PC-3 (cell line): ENCODE results near the gene USP14. TPM values are rescaled to one million over a fixed set of nuclear protein-coding genes. Genes with fewer than 3 reads are reported as not detected.

Source experiments
- ATAC-seq: fragments of 200-7000 bp; cut with Tn5 transposase; 2 replicates; pipeline ENCODE4 v1.9.1; 2020; ENCODE audit warnings: mild to moderate bottlenecking, moderate library complexity
- BruUV-seq: library from RNA; stranded (reverse); fragments of 400-500 nt; replicated peaks from 2 replicates; lab custom pipeline; 2021; lab: Mats Ljungman, UMichigan
- CTCF ChIA-PET: fragments of 300-600 bp; sonication (Branson Sonifier 250); formaldehyde crosslinking; loops from one replicate; lab custom pipeline; 2022; ENCODE audit warnings: antibody characterized with exemption; lab: Charles Lee
- POLR2A ChIA-PET: fragments of 300-600 bp; sonication (Branson Sonifier 250); formaldehyde crosslinking; loops from one replicate; lab custom pipeline; 2022; ENCODE audit warnings: antibody characterized with exemption; ENCODE audit not compliant: unreplicated experiment; lab: Charles Lee
- DNase-seq: peaks from one replicate; pipeline ENCODE4 v3.0.0-alpha.2; 2015
- H2AFZ ChIP-seq: fragments of 300-600 bp; sonication (generic); 2 replicates; pipeline ENCODE4 v1.6.0; 2016; ENCODE audit warnings: antibody characterized with exemption, low read length
- H3F3A ChIP-seq: fragments of 300-600 bp; sonication (generic); one replicate; pipeline ENCODE4 v1.6.0; 2017; ENCODE audit warnings: antibody characterized with exemption, low read length, control low read depth, mild to moderate bottlenecking; ENCODE audit not compliant: unreplicated experiment
- H3K27ac ChIP-seq: fragments of 300-600 bp; sonication (generic); 2 replicates; pipeline ENCODE4 v1.5.1; 2016; ENCODE audit warnings: mild to moderate bottlenecking, low read length
- H3K27me3 ChIP-seq: fragments of 300-600 bp; sonication (generic); 2 replicates; pipeline ENCODE4 v1.6.1; 2016; ENCODE audit warnings: low read length, mixed read lengths
- H3K36me3 ChIP-seq: fragments of 300-600 bp; sonication (generic); 2 replicates; pipeline ENCODE4 v1.6.1; 2016; ENCODE audit warnings: low read depth, mixed run types, low read length, mixed read lengths
- H3K4me1 ChIP-seq: fragments of 300-600 bp; sonication (generic); 2 replicates; pipeline ENCODE4 v1.5.1; 2016; ENCODE audit warnings: low read length; ENCODE audit not compliant: insufficient read depth
- H3K4me2 ChIP-seq: fragments of 300-600 bp; sonication (generic); 2 replicates; pipeline ENCODE4 v1.6.0; 2016; ENCODE audit warnings: low read length
- H3K4me3 ChIP-seq: fragments of 300-600 bp; sonication (generic); 2 replicates; pipeline ENCODE4 v1.5.1; 2016; ENCODE audit warnings: mild to moderate bottlenecking, low read length, mixed read lengths
- H3K79me2 ChIP-seq: fragments of 300-600 bp; sonication (generic); 2 replicates; pipeline ENCODE4 v1.6.1; 2017; ENCODE audit warnings: low read length, mixed read lengths
- H3K9ac ChIP-seq: fragments of 300-600 bp; sonication (generic); 2 replicates; pipeline ENCODE4 v1.6.0; 2016; ENCODE audit warnings: mild to moderate bottlenecking, low read length
- H3K9me2 ChIP-seq: fragments of 300-600 bp; sonication (generic); replicated peaks from 2 replicates; pipeline ENCODE4 v1.6.1; 2016; ENCODE audit warnings: mixed run types, low read length, mixed read lengths
- H3K9me3 ChIP-seq: fragments of 300-600 bp; sonication (generic); 2 replicates; pipeline ENCODE4 v1.6.1; 2016; ENCODE audit warnings: low read length, mixed read lengths
- H4K20me1 ChIP-seq: fragments of 300-600 bp; sonication (generic); 2 replicates; pipeline ENCODE4 v1.6.1; 2016; ENCODE audit warnings: low read length, mixed read lengths
- EZH2 ChIP-seq: fragments of 300-600 bp; sonication (generic); IDR thresholded peaks from one replicate; pipeline ENCODE4 v1.6.1; 2017; ENCODE audit warnings: antibody characterized with exemption, mild to moderate bottlenecking, low read length; ENCODE audit not compliant: unreplicated experiment
- EZH2phosphoT487 ChIP-seq: fragments of 300-600 bp; sonication (generic); IDR thresholded peaks from 2 replicates; pipeline ENCODE4 v1.6.1; 2018; ENCODE audit warnings: mild to moderate bottlenecking, antibody characterized with exemption, low read length, borderline replicate concordance
- intact Hi-C: fragments of 100-400 bp; cut with micrococcal nuclease; formaldehyde crosslinking; loops from 2 replicates; pipeline ENCODE4 v1.9.0; 2023
- total RNA-seq: library from RNA; depleted of rRNA; stranded (reverse); fragments of >200 nt; gene quantifications from 2 replicates; pipeline ENCODE4 v1.2.3, GENCODE V29; 2014
- TF ChIP-seq, protein P1 (sequence below): fragments of 300-600 bp; sonication (generic); conservative IDR thresholded peaks from 2 replicates; pipeline ENCODE4 v1.5.1; 2017; ENCODE audit warnings: antibody characterized with exemption, low read depth, mild to moderate bottlenecking, low read length

The USP14 gene
- total RNA-seq, 1 experiment from 2014 or later, result 30.7 TPM

DNA sequence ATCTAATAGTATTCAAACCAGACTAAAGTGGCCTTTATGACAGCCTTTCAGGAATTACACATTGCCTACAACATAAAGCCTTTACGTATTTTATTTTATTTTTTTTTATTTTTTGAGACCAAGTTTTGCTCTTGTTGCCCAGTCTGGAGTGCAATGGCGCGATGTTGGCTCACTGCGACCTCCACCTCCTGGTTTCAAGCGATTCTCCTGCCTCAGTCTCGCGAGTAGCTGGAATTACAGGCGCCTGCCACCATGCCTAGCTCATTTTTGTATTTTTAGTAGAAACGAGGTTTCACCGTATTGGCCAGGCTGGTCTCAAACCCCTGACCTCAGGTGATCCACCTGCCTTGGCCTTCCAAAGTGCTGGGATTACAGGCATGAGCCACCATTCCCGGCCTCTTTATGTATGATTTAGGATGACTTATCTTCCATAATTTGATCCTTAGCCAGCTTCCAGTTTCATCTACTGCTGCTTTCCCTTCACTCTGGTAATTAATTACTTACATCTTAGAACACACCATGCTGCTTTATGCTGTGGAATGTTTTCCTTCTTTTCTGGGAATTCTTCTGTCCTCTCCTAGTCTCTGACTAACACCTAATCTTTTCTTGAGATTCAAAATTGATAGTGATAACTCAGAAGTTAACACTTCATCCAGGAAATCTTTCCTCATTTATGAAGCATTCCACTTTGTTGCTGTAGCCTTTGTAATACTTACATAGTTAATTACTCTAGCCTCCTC is 2.6 kb downstream of the USP14 start:
- H3K9me3 ChIP-seq, result no peaks in the 10 kb centered on the region
- H3K79me2 ChIP-seq, result peaks cover 70% of the 10 kb centered on the region
- H3K9ac ChIP-seq, result no peak overlapping the region
- H3K4me1 ChIP-seq, result peaks cover 28% of the 10 kb centered on the region
- intact Hi-C loops, result no loop called here
- ChIA-PET CTCF (no interaction called here), POLR2A (no interaction called here)
- TF ChIP-seq, protein P1, sequence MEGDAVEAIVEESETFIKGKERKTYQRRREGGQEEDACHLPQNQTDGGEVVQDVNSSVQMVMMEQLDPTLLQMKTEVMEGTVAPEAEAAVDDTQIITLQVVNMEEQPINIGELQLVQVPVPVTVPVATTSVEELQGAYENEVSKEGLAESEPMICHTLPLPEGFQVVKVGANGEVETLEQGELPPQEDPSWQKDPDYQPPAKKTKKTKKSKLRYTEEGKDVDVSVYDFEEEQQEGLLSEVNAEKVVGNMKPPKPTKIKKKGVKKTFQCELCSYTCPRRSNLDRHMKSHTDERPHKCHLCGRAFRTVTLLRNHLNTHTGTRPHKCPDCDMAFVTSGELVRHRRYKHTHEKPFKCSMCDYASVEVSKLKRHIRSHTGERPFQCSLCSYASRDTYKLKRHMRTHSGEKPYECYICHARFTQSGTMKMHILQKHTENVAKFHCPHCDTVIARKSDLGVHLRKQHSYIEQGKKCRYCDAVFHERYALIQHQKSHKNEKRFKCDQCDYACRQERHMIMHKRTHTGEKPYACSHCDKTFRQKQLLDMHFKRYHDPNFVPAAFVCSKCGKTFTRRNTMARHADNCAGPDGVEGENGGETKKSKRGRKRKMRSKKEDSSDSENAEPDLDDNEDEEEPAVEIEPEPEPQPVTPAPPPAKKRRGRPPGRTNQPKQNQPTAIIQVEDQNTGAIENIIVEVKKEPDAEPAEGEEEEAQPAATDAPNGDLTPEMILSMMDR, result no peak
- TF ChIP-seq EZH2phosphoT487, result no peak
- no peak for TF ChIP-seq EZH2
- no peak overlapping the region for H3K27ac ChIP-seq
- peak overlapping the region; percentile 99 for H3K4me3 ChIP-seq
- peaks cover 36% of the 10 kb centered on the region for H4K20me1 ChIP-seq
- no peaks in the 10 kb centered on the region for H3K9me2 ChIP-seq
- peaks cover 25% of the 10 kb centered on the region for H3K36me3 ChIP-seq
- BruUV-seq, result no TSS peak
- DNase-seq (no peak), ATAC-seq (no peak)
- H2AFZ ChIP-seq, result no peak overlapping the region
- H3F3A ChIP-seq, result no peaks in the 10 kb centered on the region
- H3K27me3 ChIP-seq, result no peaks in the 10 kb centered on the region
- H3K4me2 ChIP-seq, result peak overlapping the region; percentile 89

DNA sequence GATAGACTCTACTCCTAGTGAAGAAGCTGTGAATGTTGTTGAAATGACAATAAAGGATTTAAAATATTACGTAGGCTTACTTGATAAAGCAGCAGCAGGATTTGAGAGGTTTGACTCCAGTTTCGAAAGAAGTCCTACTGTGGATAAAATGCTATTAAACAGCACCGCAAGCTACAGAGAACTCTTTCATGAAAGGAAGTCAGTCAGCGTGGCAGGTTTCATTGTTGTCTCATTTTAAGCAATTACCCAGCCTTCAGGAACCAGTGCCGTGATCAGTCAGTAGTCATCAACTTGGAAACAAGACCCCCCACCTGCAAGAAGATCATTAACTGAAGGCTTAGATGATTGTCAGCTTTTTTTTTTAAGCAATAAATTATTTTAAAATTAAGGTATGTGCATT is 14.0 kb downstream of the USP14 start:
- Histone ChIP-seq H3K79me2 (peaks cover 45% of the 10 kb centered on the region), H2AFZ (no peak overlapping the region), H3K36me3 (peaks cover 38% of the 10 kb centered on the region), H3K9me2 (no peaks in the 10 kb centered on the region), H3K27ac (no peak overlapping the region), H3K27me3 (no peaks in the 10 kb centered on the region), H3K4me3 (no peak overlapping the region), H3K4me2 (no peak overlapping the region), H3F3A (no peaks in the 10 kb centered on the region), H3K9me3 (no peaks in the 10 kb centered on the region), H3K4me1 (no peaks in the 10 kb centered on the region), H3K9ac (no peak overlapping the region), H4K20me1 (peaks cover 4% of the 10 kb centered on the region; the same call in 1 of the 2 replicates)
- intact Hi-C loops, result no loop called here
- ChIA-PET CTCF (no interaction called here), POLR2A (no interaction called here)
- DNase-seq, result no peak
- BruUV-seq, result no TSS peak
- TF ChIP-seq, protein P1, result no peak
- no peak for TF ChIP-seq EZH2phosphoT487
- TF ChIP-seq EZH2, result no peak
- no peak for ATAC-seq

DNA sequence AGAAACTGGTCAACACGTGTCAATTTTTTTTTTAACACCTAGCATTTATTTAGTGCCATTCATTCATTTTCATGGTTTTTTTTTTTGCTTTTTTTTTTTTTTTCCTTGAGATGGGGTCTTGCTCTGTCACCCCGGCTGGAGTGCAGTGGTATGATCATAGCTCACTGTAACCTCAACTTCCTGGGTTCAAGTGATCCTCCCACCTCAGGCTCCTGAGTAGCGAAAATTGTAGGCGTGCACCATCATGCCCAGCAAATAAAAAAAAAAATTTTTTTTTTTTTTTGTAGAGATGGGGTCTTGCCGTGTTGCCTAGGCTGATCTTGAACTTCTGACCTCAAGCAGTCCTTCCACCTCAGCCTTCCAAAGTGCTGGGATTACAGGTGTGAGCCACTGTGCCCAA is 21.1 kb downstream of the USP14 start:
- H3K9me2 ChIP-seq, result no peaks in the 10 kb centered on the region
- H3K4me1 ChIP-seq, result no peaks in the 10 kb centered on the region
- peaks cover 65% of the 10 kb centered on the region for H3K79me2 ChIP-seq
- ATAC-seq, result no peak
- no peak overlapping the region for H3K4me2 ChIP-seq
- no peaks in the 10 kb centered on the region for H3K9me3 ChIP-seq
- H3K27ac ChIP-seq, result no peak overlapping the region
- H4K20me1 ChIP-seq, result peaks cover 11% of the 10 kb centered on the region
- no peaks in the 10 kb centered on the region for H3K27me3 ChIP-seq
- H3K4me3 ChIP-seq, result no peak overlapping the region
- POLR2A ChIA-PET, result no interaction called here
- H2AFZ ChIP-seq, result no peak overlapping the region
- peaks cover 31% of the 10 kb centered on the region for H3K36me3 ChIP-seq
- CTCF ChIA-PET, result no interaction called here
- BruUV-seq, result no TSS peak
- no peak for DNase-seq
- intact Hi-C loops, result no loop called here
- no peak overlapping the region for H3K9ac ChIP-seq
- no peak for TF ChIP-seq EZH2
- TF ChIP-seq, protein P1, result no peak
- TF ChIP-seq EZH2phosphoT487, result no peak
- no peaks in the 10 kb centered on the region for H3F3A ChIP-seq
